Measurements from ENCODE around the gene DNAH7.

GRCh38 chr2:196086517-196087368 lies 18.1 kb upstream of the DNAH7 start:
- TF ChIP-seq CTCF (IDR thresholded peaks at IDR 0.05): no peak
- TF ChIP-seq POLR2A (IDR thresholded peaks at IDR 0.05): no peak
